Peyer's patch (tissue), 4 donors: ENCODE data around the gene BCHE.

ENCODE experiments used
- POLR2A ChIP-seq, 2 donors: fragments of 450-650 bp; IDR thresholded peaks; one replicate each; pipeline ENCODE4 v1.5.1; 2017; ENCODE audit warnings: antibody characterized with exemption in 2 of 2, mild to moderate bottlenecking in 2 of 2, moderate library complexity in 2 of 2
- TF ChIP-seq, protein P1 (sequence below), 6 experiments: fragments of 450-650 bp in 4 of 6; fragments of 200-600 bp in 2 of 6; sonication (generic) in 1 of 6; IDR thresholded peaks; one replicate each; pipeline ENCODE4 v1.5.1; 2017 to 2019; ENCODE audit warnings: antibody characterized with exemption in 6 of 6, mild to moderate bottlenecking in 3 of 6, moderate library complexity in 1 of 6

DNA sequence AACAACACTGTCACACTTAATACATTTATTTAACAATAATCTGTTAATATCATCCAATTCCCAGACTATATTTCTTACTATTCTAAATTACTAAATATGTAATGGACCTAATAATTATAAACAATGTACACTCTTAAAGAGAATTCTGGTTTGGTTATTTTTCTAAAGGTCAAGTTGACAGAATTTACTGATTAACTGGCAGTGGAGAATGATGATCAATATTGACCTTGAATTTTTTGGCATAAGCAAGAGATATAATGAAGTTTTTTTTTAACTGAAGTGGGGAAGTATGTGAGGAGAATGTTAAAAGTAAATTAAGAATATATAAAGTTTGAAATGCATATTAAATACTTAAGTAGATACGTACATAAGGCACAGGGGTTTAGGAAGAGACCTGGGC lies 33.8 kb downstream of the BCHE start:
- TF ChIP-seq, protein P1, sequence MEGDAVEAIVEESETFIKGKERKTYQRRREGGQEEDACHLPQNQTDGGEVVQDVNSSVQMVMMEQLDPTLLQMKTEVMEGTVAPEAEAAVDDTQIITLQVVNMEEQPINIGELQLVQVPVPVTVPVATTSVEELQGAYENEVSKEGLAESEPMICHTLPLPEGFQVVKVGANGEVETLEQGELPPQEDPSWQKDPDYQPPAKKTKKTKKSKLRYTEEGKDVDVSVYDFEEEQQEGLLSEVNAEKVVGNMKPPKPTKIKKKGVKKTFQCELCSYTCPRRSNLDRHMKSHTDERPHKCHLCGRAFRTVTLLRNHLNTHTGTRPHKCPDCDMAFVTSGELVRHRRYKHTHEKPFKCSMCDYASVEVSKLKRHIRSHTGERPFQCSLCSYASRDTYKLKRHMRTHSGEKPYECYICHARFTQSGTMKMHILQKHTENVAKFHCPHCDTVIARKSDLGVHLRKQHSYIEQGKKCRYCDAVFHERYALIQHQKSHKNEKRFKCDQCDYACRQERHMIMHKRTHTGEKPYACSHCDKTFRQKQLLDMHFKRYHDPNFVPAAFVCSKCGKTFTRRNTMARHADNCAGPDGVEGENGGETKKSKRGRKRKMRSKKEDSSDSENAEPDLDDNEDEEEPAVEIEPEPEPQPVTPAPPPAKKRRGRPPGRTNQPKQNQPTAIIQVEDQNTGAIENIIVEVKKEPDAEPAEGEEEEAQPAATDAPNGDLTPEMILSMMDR (IDR thresholded peaks at IDR 0.05): no peak
- no peak for TF ChIP-seq POLR2A (IDR thresholded peaks at IDR 0.05)
